ENCODE measurements around the gene CATSPER3.
"Not testable (repeated sequence)": the region's sequence is repeated elsewhere in the genome, so short reads cannot be mapped to it uniquely, and the experiment has no call there.

CATSPER3 gene

DNA sequence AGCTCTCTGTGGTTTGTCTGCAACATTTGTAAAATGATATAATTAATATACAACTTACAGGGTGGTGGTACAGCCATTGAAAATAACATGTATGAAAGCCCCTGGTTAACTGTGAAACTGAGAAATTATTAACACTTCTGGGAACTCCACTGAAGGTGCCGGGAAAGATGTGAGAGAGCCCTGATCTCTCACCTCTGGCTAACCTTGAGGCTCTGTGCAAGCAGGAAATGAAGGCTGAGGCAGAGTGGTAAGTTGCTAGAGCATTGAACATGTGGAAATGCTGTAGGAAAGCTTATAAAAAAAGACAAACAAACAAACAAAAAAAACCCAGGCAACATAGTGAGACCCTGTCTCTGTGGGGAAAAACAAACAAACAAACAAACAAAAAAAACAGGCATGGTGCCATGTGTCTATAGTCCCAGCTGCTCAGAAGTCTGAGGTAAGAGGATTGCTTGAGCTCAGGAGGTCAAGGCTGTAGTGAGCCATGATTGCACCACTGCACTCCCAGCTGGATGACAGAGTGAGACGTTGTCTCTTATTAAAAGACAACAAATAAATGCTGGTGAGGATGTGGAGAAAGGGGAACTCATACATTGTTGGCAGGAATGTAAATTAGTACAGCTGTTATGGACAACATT, 7.5 kb downstream of the CATSPER3 start:
- DNase-seq: no peak

DNA sequence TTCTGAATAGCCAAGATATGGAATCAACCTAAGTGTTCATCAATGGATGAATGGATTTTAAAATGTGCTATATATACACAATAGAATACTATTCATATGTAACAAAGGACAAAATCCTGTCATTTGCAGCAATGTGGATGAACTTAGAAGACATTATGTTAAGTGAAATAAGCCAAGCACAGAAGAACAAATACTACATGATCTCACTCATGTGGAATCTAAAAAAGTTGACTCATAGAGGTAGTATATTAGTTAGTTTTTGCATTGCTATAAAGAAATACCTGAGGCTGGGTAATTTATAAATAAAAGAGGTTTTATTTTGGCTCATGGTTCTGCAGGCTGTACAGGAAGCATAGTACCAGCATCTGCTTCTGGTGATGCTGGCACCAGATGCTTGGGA, 8.1 kb downstream of the CATSPER3 start:
- DNase-seq: no peak

DNA sequence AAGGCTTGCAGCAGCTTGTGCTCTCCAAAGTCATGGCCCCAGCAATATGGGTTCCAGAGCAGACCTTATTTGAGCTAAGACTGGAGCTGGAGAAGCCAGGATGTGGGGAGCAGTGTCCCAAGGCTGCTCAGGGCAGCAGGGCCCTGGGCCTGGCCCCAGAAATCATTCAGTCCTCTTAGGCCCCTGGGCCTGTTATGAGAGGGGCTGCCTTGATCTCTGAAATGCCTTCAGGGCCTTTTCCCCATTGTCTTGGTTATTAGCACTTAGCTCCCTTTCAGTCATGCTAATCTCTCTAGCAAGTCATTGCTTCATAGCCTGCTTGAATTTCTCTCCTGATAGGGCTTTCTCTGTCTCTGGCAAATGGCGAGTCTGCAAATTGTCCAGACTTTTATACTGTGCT, 9.1 kb downstream of the CATSPER3 start:
- no peak for DNase-seq

DNA sequence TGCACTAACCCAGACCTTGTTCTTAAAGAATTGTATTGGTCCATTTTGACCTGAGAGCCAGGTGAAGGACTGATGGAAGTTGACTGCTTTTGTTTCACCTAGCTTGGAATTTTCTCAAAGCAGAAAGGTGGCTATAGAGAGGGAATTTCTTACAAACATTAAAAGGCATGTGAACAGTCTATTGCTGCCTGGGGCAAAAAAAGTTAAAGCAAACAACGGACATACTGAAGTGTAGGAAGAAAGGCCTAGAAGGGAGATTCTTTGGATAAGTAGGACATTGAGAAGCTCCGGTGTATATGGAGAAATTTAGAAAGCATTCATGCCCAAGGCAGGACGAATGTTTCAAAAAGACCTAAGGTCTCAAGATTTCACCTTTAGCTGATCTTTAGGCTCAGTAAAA, 11.7 kb downstream of the CATSPER3 start:
- no peak for DNase-seq

DNA sequence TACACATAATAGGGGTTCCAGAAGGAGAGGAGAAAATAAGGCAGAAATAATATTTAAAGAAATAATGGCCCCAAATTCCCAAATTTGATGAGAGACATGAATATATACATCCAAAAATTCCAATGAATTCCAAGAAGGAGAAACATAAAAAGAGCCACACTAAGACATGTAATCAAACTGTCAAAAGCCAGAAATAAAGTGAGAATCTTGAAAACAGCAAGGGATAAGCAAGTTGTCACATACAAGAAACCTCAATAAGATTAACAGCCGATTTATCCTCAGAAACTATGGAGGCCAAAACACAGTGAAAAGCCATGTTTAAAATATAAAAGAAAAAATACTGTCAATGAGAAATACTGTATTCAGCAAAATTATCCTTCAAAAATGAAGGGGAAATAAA, 14.5 kb downstream of the CATSPER3 start:
- DNase-seq: no peak

DNA sequence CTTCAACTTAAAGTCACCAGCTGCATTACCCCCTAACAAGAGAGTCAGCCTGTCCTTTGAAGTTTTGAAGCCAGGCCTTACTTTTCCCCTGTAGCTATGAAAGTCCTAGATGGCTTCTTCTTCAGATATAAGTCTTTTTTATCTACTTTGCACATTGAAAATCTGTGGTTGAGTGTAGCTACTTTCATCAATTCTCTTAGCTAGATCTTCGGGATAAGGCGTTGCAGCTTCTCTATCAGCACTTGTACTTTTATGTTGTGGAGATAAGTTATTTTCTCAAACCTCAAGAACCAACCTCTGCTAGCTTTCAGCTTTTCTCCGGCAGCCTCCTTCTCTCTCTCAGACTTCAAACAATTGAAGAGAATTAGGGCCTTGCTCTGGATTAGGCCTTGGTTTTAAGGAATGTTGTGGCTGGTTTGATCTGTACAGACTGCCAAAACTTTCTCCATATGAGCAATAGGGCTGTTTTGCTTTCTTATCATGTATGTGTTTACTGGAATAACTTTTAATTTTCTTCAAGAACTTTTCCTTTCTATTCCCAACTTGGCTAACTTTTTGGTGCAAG, 21.6 kb downstream of the CATSPER3 start:
- no peak for DNase-seq

DNA sequence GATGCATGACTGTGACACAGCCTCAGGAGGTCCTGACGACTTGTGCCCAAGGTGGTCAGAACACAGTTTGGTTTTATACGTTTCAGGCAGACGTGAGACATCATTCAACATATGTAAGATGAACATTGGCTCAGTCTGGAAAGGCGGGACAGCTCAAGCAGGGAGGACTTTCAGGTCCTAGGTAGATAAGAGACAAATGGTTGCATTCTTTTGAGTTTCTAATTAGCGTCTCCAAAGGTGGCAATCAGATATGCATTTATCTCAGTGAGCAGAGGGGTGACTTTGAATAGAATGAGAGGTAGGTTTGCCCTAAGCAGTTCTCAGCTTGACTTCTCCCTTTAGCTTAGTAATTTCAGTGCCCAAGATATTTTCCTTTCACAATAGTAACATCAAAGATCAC, 22.5 kb downstream of the CATSPER3 start:
- DNase-seq: not testable (repeated sequence)

DNA sequence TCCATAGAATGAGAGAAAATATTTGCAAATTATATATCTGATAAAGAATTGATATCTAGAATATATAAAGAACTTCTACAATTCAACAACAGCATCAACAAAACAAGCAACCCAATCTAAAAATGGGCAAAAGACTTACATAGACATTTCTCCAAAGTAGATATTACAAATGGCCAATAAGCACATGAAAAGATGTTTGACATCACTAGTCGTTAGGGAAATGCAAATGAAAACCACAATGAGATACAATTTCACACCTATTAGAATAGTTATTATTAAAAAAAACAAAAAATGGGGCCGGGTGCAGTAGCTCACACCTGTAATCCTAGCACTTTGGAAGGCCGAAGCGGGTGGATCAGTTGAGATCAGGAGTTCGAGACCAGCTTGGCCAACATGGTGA, 24.4 kb downstream of the CATSPER3 start:
- DNase-seq: no peak

DNA sequence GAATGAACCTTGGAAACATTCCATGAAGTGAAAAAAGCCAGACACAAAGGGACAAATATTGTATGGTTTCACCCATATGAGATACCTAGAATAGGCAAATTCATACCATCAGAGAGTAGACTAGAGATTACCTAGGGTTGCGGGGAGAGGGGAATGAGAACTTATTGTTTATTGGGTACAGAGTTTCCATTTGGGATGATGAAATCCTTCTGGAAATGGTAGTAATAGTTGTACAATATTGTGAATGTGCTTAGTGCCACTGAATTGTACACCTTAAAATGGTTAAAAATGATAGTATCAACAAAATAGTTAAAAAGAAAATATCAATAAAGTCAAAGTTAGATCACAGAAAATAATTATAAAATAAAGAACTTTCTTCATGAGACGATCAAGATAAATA, 25.5 kb downstream of the CATSPER3 start:
- no peak for DNase-seq

DNA sequence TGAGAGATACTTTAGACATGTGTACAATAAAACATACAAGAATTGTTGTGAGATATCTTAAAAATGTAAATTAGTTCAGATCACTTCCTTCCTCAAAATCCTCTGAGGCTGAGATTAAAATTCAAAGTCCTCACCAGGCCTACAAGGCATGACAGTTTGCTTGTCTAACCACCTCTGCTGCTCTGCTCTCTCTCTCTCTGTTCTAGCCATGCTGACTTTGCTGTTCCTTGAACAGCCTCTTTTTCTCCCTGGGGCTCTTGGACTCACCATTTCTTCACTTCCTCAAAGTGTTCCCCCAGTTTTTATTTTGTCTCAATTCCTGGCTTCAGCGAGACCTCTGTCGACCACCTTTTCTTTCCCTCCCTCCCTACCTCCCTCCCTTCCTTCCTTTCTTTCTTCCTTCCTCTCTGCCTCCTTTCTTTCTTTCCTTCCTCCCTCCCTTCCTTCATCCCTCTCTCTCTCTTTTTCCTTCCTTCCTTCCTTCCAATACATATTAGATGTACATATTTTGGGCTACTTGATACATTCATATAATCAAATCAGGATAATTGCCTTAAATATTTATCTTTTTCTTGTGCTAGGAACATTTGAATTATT, 27.0 kb downstream of the CATSPER3 start:
- no peak for DNase-seq

DNA sequence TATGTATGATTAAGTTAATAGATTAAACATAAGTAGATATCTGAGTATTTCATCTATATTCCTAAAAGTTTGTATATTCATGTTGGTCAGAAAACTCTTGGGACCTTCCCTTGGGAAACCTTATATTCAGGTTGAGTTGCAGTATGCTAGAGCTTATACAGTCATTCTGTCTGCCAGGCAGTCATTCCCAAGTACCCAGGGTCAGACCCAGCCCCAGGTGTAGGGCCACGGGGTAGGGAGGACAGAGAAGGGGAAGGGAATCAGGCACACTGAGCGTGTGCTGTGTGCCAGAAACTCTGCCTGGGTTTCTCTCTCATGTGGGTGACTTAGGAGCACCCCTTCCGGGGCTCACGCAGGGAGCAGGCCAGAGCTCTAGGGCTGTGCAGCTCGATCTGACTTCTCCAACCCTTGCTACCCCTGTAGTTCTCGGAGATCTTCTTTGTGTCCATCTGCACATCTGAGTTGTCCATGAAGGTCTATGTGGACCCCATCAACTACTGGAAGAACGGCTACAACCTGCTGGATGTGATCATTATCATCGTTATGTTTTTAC, 28.2 kb downstream of the CATSPER3 start:
- DNase-seq: no peak

DNA sequence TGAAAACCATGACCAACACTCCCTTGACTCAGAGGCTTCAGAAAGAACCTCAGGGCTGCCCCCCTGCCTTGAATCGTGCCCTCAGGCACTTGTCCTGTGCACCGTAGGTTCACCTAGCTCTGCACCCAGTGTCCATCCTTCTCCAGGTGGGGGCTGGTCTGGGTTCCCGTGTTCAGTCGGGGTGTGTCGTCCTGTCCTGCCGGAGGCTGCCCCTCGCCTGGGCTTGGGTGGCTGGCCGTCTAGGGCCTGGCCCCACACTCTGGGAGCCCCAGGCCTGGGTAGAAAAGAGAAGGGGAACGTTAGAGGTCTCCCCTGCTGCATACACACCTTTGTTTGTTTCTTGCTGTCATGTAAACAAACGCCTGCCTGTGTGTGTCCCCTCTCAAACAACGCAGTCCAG, 29.3 kb downstream of the CATSPER3 start:
- no peak for DNase-seq

DNA sequence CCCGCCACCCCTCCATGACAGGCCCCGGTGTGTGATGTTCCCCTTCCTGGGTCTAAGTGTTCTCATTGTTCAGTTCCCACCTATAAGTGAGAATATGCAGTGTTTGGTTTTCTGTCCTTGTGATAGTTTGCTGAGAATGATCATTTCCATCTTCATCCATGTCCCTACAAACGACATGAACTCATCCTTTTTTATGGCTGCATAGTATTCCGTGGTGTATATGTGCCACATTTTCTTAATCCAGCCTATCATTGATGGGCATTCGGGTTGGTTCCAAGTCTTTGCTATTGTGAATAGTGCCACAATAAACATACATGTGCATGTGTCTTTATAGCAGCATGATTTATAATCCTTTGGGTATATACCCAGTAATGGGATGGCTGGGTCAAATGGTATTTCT, 30.4 kb downstream of the CATSPER3 start:
- DNase-seq: not testable (repeated sequence)

DNA sequence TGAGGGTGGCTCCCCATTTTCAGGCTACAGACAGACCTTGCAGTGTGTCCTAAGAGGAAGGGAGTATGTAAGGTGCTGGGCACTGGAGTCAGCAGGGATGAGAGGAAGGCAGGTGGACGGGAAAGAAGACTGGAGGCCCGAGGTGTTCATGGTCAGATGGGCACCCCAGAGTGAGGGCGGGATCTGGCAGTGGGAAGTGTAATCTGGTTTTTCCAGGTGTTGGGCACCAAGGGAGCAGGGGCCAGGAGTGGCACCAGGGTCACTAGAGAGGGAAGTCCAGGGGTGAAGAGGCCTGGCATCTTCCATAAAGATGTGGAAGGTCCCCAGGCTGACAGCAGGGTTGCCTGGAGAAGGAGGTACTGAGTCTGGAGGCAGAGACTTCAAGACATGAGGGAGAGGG, 36.7 kb downstream of the CATSPER3 start:
- no peak for DNase-seq

DNA sequence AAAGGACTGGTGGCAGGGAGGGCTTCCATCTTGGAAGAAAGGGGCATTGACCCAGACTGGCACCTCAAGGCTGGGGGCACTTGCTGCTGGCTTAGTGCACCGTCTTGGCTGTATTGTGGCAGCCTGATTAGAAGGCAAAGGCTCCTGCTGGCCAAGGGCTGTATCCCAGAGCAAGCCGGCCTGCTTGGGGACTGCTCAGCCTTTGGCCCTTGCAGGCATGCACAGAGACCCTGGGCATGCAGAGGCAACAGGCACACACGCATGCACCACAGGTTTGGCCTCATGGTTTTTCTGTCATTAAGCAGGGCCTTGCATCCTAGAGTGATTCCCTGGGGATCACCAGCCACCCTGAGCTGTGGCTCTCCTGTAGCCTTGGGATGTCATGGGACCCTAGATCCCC, 37.4 kb downstream of the CATSPER3 start:
- DNase-seq: no peak

DNA sequence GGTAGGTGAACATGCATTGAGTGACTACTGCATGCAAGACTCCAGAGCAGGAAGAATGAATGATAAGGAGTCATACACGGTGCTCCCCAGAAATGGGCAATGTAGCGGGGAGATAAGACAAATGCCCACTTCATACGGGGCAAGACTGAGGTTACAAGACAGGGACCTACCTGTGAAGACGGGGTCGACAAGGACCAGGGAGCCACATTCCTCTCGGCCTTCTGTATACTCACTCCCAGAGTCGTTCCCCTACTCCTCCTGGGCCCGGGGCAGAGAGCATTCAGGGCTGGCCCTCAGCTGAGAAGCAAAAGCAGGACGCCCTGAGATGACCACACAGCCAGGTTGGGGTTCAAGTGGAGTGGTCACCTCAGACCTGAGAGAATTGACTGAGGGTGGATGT, 39.6 kb downstream of the CATSPER3 start:
- no peak for DNase-seq

DNA sequence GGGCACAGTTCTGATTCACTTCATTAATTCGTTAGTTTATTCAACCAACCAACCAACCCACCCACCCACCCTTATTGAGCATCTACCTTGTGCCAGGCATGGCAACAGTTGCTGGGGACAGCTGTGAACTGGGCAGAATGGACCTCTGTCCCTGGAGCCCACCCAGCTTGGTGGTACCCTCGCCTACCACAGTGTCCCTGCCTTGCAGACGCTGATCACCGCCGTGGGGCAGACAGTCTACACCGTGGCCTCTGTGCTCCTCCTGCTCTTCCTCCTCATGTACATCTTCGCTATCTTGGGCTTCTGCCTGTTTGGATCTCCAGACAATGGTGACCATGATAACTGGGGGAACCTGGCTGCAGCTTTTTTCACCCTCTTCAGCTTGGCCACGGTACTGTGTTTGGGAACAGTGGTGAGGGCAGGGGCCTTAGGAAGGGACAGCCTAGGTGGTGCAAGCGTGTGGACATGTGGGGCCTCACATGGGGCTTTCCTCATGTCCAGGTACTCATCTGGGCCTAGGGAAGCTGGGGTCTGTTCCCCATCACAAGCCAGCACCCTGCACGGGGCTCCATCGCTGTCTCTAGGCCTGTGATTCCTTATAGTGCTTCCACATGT, 40.1 kb downstream of the CATSPER3 start:
- no peak for DNase-seq

DNA sequence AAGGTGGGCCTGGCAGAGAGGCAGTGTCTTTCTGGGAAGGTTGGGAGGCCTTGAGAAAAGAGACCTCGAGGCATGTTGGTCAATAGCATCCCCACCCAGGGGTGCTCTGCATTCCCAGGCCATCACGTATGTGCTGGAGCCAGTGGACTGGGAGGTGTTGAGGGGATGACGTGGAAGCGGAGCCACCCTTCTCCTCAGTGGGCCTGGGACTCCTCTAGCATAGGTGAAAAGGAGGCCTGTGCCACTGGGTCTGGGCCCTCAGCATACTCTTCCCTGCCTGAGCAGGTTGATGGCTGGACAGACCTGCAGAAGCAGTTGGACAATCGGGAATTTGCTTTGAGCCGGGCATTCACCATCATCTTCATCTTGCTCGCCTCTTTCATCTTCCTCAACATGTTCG, 40.8 kb downstream of the CATSPER3 start:
- no peak for DNase-seq

DNA sequence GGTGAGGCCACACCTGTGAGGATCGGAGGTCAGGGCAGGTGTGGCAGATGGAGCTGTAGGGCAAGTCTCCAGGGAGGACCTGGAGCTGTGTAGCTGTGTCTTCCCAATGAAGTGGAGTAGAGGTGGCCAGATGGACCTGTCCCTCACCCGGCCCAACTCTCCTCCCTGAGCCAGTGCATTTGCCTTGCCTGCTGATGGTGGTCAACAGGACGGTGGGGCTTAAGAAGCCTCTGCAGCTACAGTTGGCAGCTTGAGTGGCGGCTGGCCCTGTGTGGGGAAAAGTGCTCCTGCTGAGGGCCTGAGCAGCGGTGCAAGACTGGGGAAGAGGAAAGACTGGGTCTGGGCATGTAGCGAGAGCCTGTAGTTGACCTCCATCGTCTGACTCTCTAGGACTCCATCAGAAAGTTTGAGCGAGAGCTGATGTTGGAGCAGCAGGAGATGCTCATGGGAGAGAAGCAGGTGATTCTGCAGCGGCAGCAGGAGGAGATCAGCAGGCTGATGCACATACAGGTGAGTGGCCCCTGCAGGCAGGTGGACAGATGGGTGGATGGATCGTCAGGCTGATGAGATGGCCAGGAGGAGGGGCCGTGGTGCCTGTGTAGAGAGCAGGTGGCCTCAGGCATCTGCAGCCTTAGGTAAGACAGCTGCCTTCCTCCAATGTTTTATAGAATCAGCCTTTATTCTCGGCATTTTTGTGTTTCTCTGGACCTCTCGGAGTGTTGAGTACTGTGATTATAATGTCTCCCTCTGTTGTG, 41.5 kb downstream of the CATSPER3 start:
- DNase-seq: no peak

DNA sequence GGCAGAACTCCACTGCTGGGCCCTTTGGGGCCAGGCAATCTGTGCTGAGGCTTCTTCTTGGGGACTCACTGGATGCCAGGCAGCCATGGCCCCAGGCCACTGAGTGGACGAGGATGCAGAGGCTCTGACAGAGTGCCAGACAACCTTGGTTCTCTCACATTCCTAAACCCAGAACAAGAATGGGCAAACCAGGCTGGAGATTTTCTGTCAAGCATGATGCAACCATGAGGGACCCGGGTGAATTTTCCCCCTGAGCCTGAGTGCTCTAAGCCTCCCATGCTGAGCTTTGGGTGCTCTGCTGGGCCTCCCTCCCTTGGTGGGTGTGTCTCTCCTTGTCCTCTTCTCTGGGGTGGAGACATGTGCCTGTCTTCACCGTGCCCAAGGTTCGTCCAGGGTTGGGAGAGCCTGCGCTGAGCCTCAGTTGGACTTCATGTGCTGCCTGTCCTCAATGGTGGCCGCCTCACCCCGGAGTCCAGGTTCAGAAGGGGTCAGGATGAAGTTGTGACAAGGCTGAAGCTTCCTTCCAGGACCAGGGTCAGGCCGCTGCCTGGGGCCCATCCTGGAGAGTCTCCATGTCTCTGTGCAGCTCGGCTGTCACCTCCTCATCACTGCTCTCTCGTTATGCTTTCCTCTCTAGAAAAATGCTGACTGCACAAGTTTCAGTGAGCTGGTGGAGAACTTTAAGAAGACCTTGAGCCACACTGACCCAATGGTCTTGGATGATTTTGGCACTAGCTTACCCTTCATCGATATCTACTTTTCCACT, 42.2 kb downstream of the CATSPER3 start:
- DNase-seq: no peak

DNA sequence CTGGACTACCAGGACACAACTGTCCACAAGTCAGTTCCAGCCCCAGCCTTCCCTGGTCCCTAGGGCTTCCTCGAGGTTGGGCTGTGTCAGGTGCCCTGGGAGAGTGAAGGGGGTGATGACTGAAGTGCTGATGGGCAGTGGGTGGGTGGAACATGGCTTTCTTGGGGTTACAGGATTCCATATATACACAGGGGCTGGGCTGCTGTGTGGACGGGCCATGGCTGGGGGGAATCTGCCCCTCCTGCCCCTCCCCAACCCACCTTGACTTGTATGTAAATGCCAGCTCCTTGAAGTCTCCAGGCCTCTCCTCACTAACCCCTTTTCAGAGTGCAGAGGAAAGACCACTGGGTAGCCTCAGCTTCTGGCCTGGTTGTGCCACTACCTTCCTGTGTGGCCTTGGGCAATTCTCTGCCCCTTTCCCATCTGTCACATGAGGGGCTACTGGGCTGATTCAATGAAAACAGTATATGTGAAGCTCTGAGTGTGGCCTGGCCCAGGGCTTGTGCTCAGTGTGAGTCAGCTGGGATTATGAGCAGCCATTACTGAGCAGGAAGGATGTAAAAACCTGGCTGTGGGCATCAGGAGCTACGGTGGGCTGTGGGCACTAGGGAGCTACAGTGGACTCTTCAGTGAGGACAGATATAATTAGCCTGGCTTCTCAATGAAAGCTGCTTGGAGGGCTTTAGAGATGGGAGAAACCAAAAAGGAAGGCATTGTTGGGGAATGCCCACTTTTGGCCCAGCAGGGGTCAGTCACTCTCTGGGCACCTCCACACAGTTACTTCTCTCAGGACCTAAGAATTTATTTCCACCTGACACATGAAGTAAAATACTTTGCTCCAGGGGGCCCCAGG, 43.0 kb downstream of the CATSPER3 start:
- no peak for DNase-seq
